Naive B cell (primary cell): ENCODE data around the gene KRTAP21-2. TPM values are rescaled to one million over a fixed set of nuclear protein-coding genes. Genes with fewer than 3 reads are reported as not detected.
"Not testable (repeated sequence)": the region's sequence is repeated elsewhere in the genome, so short reads cannot be mapped to it uniquely, and the experiment has no call there.

ENCODE experiments used
- ATAC-seq, 2 donors: fragments of 150-1000 bp; cut with Tn5 transposase; 2 replicates each; pipeline ENCODE4 v1.10.0; 2021; ENCODE audit warnings: low read depth in 2 of 2, mild to moderate bottlenecking in 2 of 2, moderate library complexity in 2 of 2
- DNase-seq: peaks from one replicate; pipeline ENCODE4 v3.0.0; 2022
- H3K27ac Mint-ChIP-seq, 6 donors: one replicate each; pipeline ENCODE4 v1.8.0; 2020 to 2022; ENCODE audit warnings: mild to moderate bottlenecking in 6 of 6, mixed read lengths in 6 of 6, moderate library complexity in 5 of 6, inconsistent platforms in 2 of 6
- H3K27me3 Mint-ChIP-seq, 3 donors: one replicate each; pipeline ENCODE4 v1.8.0; 2021 to 2022; ENCODE audit warnings: mixed read lengths in 3 of 3, mild to moderate bottlenecking in 1 of 3
- H3K36me3 Mint-ChIP-seq, 2 donors: one replicate each; pipeline ENCODE4 v1.8.0; 2020 to 2022; ENCODE audit warnings: mixed read lengths in 2 of 2, inconsistent platforms in 1 of 2, mild to moderate bottlenecking in 1 of 2
- H3K4me1 Mint-ChIP-seq, 3 donors: one replicate each; pipeline ENCODE4 v1.8.0; 2020 to 2022; ENCODE audit warnings: mixed read lengths in 3 of 3, inconsistent platforms in 1 of 3, mild to moderate bottlenecking in 1 of 3, moderate library complexity in 1 of 3
- H3K4me3 Mint-ChIP-seq, 8 donors: one replicate each; pipeline ENCODE4 v1.8.0; 2020 to 2022; ENCODE audit warnings: mild to moderate bottlenecking in 8 of 8, mixed read lengths in 8 of 8, moderate library complexity in 8 of 8, inconsistent platforms in 2 of 8
- H3K9me3 Mint-ChIP-seq, 7 donors: one replicate each; pipeline ENCODE4 v1.8.0; 2020 to 2022; ENCODE audit warnings: mixed read lengths in 7 of 7, mild to moderate bottlenecking in 5 of 7, inconsistent platforms in 2 of 7, moderate library complexity in 1 of 7
- polyA plus RNA-seq, 6 donors: library from polyadenylated mRNA; unstranded; fragments of 300-500 nt; fragmentation: Illumina TruSeq; gene quantifications; one replicate each; pipeline ENCODE4 v1.2.3, GENCODE V29; 2021; ENCODE audit warnings: low read depth in 6 of 6

The KRTAP21-2 gene
- not detected for polyA plus RNA-seq

DNA sequence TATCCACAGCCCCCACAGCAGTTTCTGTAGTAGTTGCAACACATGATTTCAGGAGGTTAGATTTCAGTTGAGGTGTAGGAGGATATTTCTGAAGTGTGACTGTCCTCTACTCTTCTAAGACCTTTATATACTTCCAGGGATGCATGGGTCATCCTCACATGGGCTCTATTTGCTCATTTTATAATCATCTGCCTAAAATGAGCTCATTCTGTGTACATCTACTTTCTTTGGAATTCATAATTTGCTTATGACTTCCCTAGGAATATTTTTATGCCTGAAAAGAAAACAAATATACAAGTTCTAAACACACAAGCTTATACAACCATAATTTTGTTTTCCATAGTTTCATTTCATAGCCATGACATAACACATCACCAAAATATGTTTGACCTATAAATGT, at the start of gene KRTAP21-2:
Gene KRTAP21-2, minus strand, starts transcription at position 101 of the 400 bp plus-strand sequence. Its CDS starts 57 bp downstream, at position 44.
- H3K27ac Mint-ChIP-seq = no peak within 1 kb of the TSS
- H3K27me3 Mint-ChIP-seq = no peaks in the 10 kb centered on the region
- no peak for ATAC-seq
- H3K4me1 Mint-ChIP-seq = no peaks in the 10 kb centered on the region
- peak within 1 kb of the TSS in 1 of 8 donors; percentile 24 for H3K4me3 Mint-ChIP-seq
- DNase-seq = no peak
- peaks cover 2 to 19% (median 6%) of the 10 kb centered on the region in 7 donors for H3K9me3 Mint-ChIP-seq
- no peaks in the 10 kb centered on the region for H3K36me3 Mint-ChIP-seq

DNA sequence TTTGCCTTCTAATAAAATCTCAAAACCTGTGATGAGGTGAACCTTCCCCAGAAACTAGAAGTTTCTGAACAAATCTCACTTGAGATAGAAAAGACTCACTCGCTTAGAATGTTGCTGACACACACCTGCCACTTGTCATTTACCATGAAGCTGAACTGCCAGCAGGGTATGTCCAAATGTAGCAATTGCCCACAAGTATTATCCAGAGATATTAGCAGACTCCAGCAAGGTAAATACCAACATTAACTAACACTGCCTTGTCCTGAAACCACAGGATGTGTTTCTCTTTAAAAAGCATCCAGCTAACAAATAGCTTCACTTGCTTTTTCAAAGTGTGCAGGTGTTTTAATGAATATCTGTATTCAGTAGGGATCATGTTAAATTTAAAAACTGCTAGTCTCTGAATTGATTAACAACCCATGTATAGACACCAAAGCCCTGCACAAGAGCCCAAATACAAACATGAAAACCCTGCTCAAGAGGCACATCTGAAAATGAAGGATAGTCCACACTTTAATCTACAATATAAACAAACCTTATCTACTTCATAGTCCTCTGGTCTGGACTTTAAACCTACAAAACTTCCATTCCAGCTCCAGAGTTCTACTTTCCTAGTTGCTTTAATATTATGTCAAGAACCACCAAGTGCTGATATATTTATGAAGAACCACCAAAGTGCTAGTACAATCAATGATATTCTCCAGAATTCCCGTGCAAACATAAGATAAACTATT, 46.7 kb upstream of the KRTAP21-2 start:
- H3K27ac Mint-ChIP-seq = no peak overlapping the region
- H3K4me3 Mint-ChIP-seq = no peak overlapping the region
- DNase-seq = no peak
- H3K36me3 Mint-ChIP-seq = no peaks in the 10 kb centered on the region
- no peaks in the 10 kb centered on the region for H3K4me1 Mint-ChIP-seq
- no peaks in the 10 kb centered on the region for H3K27me3 Mint-ChIP-seq
- ATAC-seq = no peak
- H3K9me3 Mint-ChIP-seq = peaks cover 0 to 9% (median 2%) of the 10 kb centered on the region in 7 donors

DNA sequence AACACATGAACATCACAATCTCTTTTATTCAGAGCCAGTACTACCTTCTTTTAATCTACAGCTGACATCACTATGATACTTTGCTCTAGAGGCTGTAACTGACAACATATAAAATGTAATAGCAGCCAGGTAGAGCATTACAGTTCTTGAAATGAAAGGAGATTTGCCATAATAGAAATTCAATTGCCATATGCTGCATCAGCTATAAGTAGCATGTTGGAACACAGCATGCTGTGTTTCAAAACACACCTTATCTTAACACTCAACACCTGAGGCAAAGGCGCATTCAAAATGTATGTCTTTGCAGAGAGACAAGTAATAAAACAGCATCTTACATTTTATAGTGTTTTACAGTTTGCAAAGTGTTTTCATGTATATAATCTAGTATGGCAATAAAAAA, 32.2 kb upstream of the KRTAP21-2 start:
- DNase-seq (no peak), ATAC-seq (no peak)
- H3K27ac Mint-ChIP-seq = no peak overlapping the region
- no peaks in the 10 kb centered on the region for H3K27me3 Mint-ChIP-seq
- H3K4me3 Mint-ChIP-seq = no peak overlapping the region
- H3K9me3 Mint-ChIP-seq = peaks cover 0 to 9% (median 3%) of the 10 kb centered on the region in 7 donors
- no peaks in the 10 kb centered on the region for H3K4me1 Mint-ChIP-seq
- H3K36me3 Mint-ChIP-seq = no peaks in the 10 kb centered on the region

DNA sequence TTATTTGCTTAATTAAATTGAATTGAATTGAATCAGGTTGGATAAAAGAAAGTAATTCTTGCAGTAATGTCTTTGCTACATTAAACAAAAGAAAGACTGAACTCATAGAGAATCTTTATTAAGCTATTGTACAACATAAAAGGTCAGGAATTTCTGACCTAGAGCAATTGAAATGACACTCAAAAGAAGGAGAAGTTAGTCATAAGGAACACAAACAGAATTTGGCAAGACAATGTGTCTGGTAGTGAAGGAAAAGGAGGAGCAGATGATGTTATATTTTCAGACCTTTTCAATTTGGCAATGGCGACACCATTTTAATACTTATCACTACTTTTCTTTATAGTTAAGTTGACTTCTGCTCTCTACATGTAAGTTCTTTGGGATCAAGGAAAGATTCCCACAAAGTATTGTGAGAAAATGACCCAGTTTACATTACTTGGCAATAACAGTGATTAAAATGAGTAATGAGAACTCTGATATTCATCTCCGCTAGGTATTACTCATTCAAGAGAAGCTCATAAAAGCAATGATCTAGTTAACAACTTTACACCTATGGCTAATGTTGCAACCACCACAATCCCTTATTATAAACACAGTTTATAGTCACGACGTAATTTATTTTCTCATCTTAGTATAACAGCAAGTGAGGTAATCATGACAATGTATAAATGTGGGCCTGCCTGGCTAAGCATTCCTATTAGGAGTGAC, 22.8 kb upstream of the KRTAP21-2 start:
- Mint-ChIP-seq H3K4me1 (no peaks in the 10 kb centered on the region), H3K36me3 (no peaks in the 10 kb centered on the region), H3K27me3 (no peaks in the 10 kb centered on the region), H3K4me3 (no peak overlapping the region), H3K9me3 (peaks cover 0 to 5% (median 3%) of the 10 kb centered on the region in 7 donors), H3K27ac (no peak overlapping the region)
- ATAC-seq (no peak), DNase-seq (no peak)

DNA sequence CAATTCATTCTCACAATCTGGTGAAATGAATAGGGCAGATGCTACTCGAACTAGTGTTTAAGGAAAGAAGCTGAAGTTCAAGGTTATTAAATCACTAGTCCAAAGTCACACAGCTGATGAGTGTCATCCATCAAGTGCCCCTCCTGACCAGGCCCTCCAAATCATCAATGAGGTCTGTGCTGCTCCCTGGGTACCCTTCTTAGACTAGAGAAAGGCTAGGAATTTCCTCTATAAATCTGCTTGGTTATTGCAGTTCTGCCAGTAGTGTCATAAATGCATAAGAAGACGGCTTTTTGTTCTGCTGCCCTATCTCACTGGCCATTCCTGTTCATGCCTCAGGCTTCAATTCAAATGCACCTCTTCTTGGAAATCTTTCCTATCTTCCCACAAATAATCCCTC, 13.7 kb upstream of the KRTAP21-2 start:
- no peak for ATAC-seq
- no peaks in the 10 kb centered on the region for H3K36me3 Mint-ChIP-seq
- no peak overlapping the region for H3K27ac Mint-ChIP-seq

DNA sequence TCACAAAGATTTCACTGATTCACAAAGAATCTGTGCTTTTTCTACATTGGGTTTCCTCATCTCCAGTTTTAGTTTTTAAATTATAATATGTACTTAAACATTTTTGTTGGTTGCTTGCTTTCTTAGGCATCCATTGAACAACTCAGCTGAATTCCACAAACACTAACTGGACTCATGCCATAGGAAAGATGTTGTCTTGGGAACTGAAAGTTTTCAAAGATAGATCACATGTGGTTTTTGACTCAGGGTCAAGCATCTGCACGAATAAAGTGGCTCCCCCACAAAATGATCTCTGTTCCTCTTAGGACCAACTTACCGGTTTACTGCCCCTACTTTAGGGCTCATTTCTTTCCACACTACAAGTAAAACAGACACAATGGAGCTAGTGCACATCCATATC, 11.2 kb upstream of the KRTAP21-2 start:
- DNase-seq = no peak
- ATAC-seq = no peak
- H3K27ac Mint-ChIP-seq = no peak overlapping the region
- H3K36me3 Mint-ChIP-seq = no peaks in the 10 kb centered on the region
- no peaks in the 10 kb centered on the region for H3K4me1 Mint-ChIP-seq
- no peak overlapping the region for H3K4me3 Mint-ChIP-seq
- peaks cover 0 to 13% (median 3%) of the 10 kb centered on the region in 7 donors for H3K9me3 Mint-ChIP-seq
- H3K27me3 Mint-ChIP-seq = no peaks in the 10 kb centered on the region

More for the DNA sequence above, 13.7 kb upstream of the KRTAP21-2 start:
- no peak for DNase-seq
- Mint-ChIP-seq H3K4me3 (no peak overlapping the region), H3K9me3 (peaks cover 0 to 10% (median 5%) of the 10 kb centered on the region in 7 donors), H3K4me1 (no peaks in the 10 kb centered on the region), H3K27me3 (no peaks in the 10 kb centered on the region)

DNA sequence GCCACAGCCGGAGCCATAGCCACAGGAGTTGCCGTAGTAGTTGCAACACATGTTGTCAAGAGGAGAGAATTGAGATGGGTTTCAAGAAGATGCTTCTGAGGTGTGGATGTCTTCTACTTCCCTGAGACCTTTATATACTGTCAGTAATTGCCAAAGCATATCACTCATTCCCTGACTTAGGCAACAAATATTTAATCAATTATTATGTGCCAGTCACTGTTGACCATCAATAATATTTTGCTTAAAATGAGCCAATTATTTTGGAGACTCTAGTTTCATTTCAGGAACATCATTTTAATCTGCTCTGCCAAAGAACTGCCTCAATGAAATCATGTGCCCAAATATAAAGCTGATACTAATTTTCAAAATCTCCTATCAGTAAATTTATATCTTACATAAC, 8.3 kb upstream of the KRTAP21-2 start, which contains the start of gene KRTAP21-1:
Gene KRTAP21-1, minus strand, starts transcription at position 101 of the 400 bp plus-strand sequence. Its CDS starts 50 bp downstream, at position 51.
- Mint-ChIP-seq H3K9me3 (peaks cover 0 to 16% (median 3%) of the 10 kb centered on the region in 7 donors), H3K4me3 (peak within 1 kb of the TSS in 1 of 8 donors; percentile 12)
- not testable (repeated sequence) for ATAC-seq, DNase-seq, H3K4me1 Mint-ChIP-seq, H3K27ac Mint-ChIP-seq, H3K27me3 Mint-ChIP-seq, H3K36me3 Mint-ChIP-seq

DNA sequence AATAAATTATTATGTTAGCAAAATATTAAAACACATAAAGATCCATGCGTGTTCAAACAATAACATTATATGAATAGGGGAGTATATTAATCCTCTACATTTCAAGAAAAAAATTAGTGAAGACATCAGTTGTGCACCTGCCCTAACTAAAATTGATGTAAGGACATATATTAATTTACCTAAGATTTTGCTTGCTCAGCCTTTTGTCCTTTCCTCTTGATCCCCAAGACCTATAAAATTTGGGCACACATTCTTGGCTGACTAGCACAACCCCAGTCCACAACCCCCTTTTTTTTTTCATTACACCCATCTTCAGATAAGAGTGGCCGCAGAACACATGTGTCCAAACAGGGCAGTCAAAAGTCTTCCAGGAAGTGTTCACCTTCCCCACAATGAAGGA, 6.6 kb downstream of the KRTAP21-2 start:
- Mint-ChIP-seq H3K27me3 (no peaks in the 10 kb centered on the region), H3K4me1 (no peaks in the 10 kb centered on the region), H3K27ac (no peak overlapping the region), H3K36me3 (no peaks in the 10 kb centered on the region), H3K9me3 (peaks cover 0 to 7% (median 0%) of the 10 kb centered on the region in 7 donors), H3K4me3 (no peak overlapping the region)
- DNase-seq = no peak
- no peak for ATAC-seq

DNA sequence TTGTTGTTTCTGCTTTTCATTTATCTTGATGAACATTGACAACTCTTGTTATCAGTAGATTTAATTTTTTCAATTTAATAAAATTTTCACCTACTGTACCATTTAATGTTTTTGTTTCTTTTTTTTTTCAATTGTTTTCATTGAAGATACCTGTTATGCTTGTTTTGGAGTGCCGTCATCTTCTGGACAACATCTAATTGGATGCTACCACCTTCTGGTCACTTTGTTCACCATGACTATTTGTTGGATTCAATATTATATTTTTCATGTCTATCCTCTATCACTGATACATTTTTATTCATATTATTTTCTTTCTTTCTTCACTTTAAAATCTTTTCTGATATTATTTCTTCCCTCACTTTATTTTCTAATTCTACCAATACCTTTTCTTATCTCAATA, 14.0 kb downstream of the KRTAP21-2 start:
- Mint-ChIP-seq H3K27ac (no peak overlapping the region), H3K4me3 (no peak overlapping the region), H3K4me1 (no peaks in the 10 kb centered on the region), H3K36me3 (no peaks in the 10 kb centered on the region), H3K27me3 (no peaks in the 10 kb centered on the region), H3K9me3 (peaks cover 0 to 12% (median 6%) of the 10 kb centered on the region in 7 donors)
- DNase-seq (no peak), ATAC-seq (no peak)

DNA sequence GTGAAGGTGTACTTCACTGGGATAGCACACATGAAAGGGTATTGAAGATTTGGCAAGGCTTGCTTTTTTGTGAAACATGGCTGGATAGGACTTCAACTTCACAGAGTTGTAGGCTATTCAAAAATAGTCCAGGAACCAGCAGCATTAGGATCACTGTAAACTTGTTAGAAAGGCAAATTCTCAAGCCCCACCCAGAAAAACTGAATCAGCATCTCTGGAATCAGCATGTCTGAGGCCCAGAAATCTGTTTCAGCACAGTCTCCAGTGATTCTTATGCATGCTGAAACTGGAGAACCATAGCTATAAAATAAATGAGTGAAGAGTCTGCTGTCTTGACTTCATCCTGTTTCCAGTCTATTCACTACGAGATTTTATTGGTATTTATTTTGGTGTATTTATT, 20.3 kb downstream of the KRTAP21-2 start:
- no peaks in the 10 kb centered on the region for H3K4me1 Mint-ChIP-seq
- no peaks in the 10 kb centered on the region for H3K36me3 Mint-ChIP-seq
- H3K9me3 Mint-ChIP-seq = peaks cover 0 to 31% (median 12%) of the 10 kb centered on the region in 7 donors
- H3K27me3 Mint-ChIP-seq = no peaks in the 10 kb centered on the region
- no peak for ATAC-seq
- H3K4me3 Mint-ChIP-seq = no peak overlapping the region
- no peak overlapping the region for H3K27ac Mint-ChIP-seq
- no peak for DNase-seq

DNA sequence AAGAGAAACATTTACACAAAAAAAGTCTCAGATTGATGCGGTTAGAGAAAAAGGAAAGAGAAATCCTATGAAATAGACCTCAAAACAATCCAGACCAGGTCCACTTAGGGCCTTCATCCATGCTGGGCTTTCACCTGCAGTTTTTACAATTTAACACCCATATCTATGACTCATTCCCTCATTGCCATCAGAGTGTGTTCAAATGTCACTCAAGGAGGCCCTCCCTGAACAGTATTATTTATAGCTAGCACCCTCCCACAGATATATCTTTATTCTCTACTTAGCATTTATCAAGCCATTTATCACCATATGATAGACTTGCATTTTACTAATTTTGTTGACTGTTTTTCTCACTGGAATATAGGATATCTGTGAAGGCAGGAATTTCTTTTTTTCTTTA, 27.7 kb downstream of the KRTAP21-2 start:
- Mint-ChIP-seq H3K27me3 (no peaks in the 10 kb centered on the region), H3K4me1 (no peaks in the 10 kb centered on the region), H3K4me3 (no peak overlapping the region), H3K9me3 (peaks cover 0 to 18% (median 2%) of the 10 kb centered on the region in 7 donors), H3K36me3 (no peaks in the 10 kb centered on the region), H3K27ac (no peak overlapping the region)
- no peak for ATAC-seq
- DNase-seq = no peak

DNA sequence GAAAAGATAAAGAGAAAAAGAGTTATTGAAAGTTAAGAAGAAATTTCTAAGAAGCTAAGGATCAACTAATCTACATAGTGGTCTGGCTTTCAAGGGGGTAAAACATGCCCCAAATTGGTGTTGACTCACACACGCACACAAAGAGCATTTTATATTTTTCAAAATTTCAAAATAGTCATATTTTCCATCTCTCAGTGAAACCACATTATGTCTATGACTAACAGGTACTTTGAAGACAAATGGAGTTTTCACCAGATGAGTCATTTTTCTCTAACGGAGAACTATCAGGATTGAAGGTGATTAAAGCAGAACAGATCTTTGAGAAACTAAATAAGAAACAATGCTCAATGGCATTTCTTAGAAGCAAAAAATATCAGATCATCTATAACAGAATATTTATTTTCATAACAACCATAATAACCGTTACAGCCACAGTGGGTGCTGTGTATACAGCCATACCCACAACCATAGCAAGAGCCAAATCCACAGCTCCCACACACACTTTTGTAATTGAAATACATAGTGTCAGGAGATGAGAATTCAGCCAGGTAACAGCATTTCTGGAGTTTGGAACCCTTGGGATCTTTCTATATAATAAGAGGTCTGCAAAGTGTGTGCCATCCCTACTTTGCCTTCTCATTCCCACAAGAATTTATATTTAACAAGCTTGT, 28.7 kb downstream of the KRTAP21-2 start, which contains the start of gene KRTAP21-3:
Gene KRTAP21-3, minus strand, starts transcription at position 539 of the 671 bp plus-strand sequence. Its CDS starts 18 bp downstream, at position 521.
- ATAC-seq (no peak), DNase-seq (no peak)
- Mint-ChIP-seq H3K4me1 (no peaks in the 10 kb centered on the region), H3K4me3 (no peak within 1 kb of the TSS), H3K36me3 (no peaks in the 10 kb centered on the region), H3K9me3 (peaks cover 0 to 13% (median 0%) of the 10 kb centered on the region in 7 donors), H3K27ac (no peak within 1 kb of the TSS), H3K27me3 (no peaks in the 10 kb centered on the region)

DNA sequence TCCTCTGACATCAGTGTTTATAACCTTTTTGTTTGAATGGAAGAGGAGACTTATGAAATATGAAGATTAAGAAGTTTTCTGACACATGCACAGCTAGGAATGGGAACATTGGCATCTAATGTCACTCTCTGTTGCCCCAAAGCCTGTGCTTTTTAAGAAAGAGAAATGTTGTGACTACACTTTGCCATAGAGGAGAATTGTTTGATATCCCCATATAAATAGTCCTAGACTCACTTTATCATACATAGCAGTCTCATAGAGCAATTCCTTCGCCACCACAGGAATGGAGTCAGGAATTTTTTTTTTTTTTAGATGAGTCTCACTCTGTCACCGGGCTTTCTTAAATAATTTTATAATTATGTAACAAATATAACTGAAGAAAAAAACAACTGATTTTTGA, 30.0 kb downstream of the KRTAP21-2 start:
- H3K27me3 Mint-ChIP-seq = no peaks in the 10 kb centered on the region
- H3K4me3 Mint-ChIP-seq = no peak overlapping the region
- no peak for DNase-seq
- H3K36me3 Mint-ChIP-seq = no peaks in the 10 kb centered on the region
- no peak overlapping the region for H3K27ac Mint-ChIP-seq
- H3K9me3 Mint-ChIP-seq = peaks cover 0 to 8% (median 3%) of the 10 kb centered on the region in 7 donors
- ATAC-seq = no peak
- no peaks in the 10 kb centered on the region for H3K4me1 Mint-ChIP-seq
